Measurements from ENCODE around the gene PNO1.
"Not testable (repeated sequence)": the region's sequence is repeated elsewhere in the genome, so short reads cannot be mapped to it uniquely, and the experiment has no call there.

PNO1 gene

GRCh38 chr2:68171684-68172083, 14.0 kb downstream of the PNO1 start:
- H3K27me3 Mint-ChIP-seq: no peaks in the 10 kb centered on the region
- H3K27ac Mint-ChIP-seq: no peak overlapping the region
- H3K4me1 Mint-ChIP-seq: peaks cover 10% of the 10 kb centered on the region
- no peaks in the 10 kb centered on the region for H3K9me3 Mint-ChIP-seq
- H3K36me3 Mint-ChIP-seq: peaks cover 19% of the 10 kb centered on the region
- DNase-seq: no peak
- no peak overlapping the region for H3K4me3 Mint-ChIP-seq
- CTCF ChIA-PET: no interaction called here

GRCh38 chr2:68172521-68172920, 14.8 kb downstream of the PNO1 start:
- Mint-ChIP-seq H3K27ac (no peak overlapping the region), H3K36me3 (peaks cover 22% of the 10 kb centered on the region), H3K4me1 (peaks cover 10% of the 10 kb centered on the region), H3K27me3 (no peaks in the 10 kb centered on the region), H3K9me3 (no peaks in the 10 kb centered on the region), H3K4me3 (no peak overlapping the region)
- no peak for DNase-seq
- CTCF ChIA-PET: no interaction called here

GRCh38 chr2:68172990-68173700, 15.5 kb downstream of the PNO1 start:
- Mint-ChIP-seq H3K4me1 (peaks cover 10% of the 10 kb centered on the region), H3K9me3 (no peaks in the 10 kb centered on the region), H3K27ac (peak overlapping the region; percentile 13), H3K4me3 (no peak overlapping the region), H3K36me3 (peaks cover 22% of the 10 kb centered on the region), H3K27me3 (no peaks in the 10 kb centered on the region)
- DNase-seq: no peak
- CTCF ChIA-PET: interaction anchor here (0.5 kb wide), 1 partner anchor 30 kb away, joined by 4 read pairs; no protein-coding TSS in a partner anchor

- CTCF ChIA-PET: interaction anchor here (1.3 to 2.1 kb wide), 2 partner anchors 10 to 53 kb away, joined by 4 to 12 read pairs; no protein-coding TSS in a partner anchor
- not testable (repeated sequence) for H3K4me3 Mint-ChIP-seq, H3K27ac Mint-ChIP-seq, H3K27me3 Mint-ChIP-seq, H3K4me1 Mint-ChIP-seq, H3K9me3 Mint-ChIP-seq, DNase-seq
- peaks cover 22% of the 10 kb centered on the region for H3K36me3 Mint-ChIP-seq
These were observed 17.5 kb downstream of the PNO1 start for GRCh38 chr2:68175210-68175609.

GRCh38 chr2:68176657-68177056, 19.0 kb downstream of the PNO1 start:
- no peak overlapping the region for H3K27ac Mint-ChIP-seq
- peaks cover 25% of the 10 kb centered on the region for H3K36me3 Mint-ChIP-seq
- CTCF ChIA-PET: interaction anchor here (1.9 kb wide), 1 partner anchor 9 kb away, joined by 5 read pairs; no protein-coding TSS in a partner anchor
- peaks cover 10% of the 10 kb centered on the region for H3K4me1 Mint-ChIP-seq
- no peaks in the 10 kb centered on the region for H3K9me3 Mint-ChIP-seq
- no peak for DNase-seq
- no peak overlapping the region for H3K4me3 Mint-ChIP-seq
- H3K27me3 Mint-ChIP-seq: no peaks in the 10 kb centered on the region

GRCh38 chr2:68177541-68177940, 19.9 kb downstream of the PNO1 start:
- DNase-seq: no peak

GRCh38 chr2:68178432-68178831, 20.7 kb downstream of the PNO1 start:
- CTCF ChIA-PET: interaction anchor here (1.9 kb wide), 1 partner anchor 7 kb away, joined by 5 read pairs; no protein-coding TSS in a partner anchor
- DNase-seq: no peak
- no peak overlapping the region for H3K27ac Mint-ChIP-seq
- H3K4me1 Mint-ChIP-seq: peaks cover 5% of the 10 kb centered on the region
- H3K9me3 Mint-ChIP-seq: no peaks in the 10 kb centered on the region
- H3K4me3 Mint-ChIP-seq: no peak overlapping the region
- peaks cover 31% of the 10 kb centered on the region for H3K36me3 Mint-ChIP-seq
- H3K27me3 Mint-ChIP-seq: no peaks in the 10 kb centered on the region

More at GRCh38 chr2:68177541-68177940, 19.9 kb downstream of the PNO1 start:
- CTCF ChIA-PET: interaction anchor here (1.9 kb wide), 1 partner anchor 8 kb away, joined by 5 read pairs; no protein-coding TSS in a partner anchor
- no peaks in the 10 kb centered on the region for H3K27me3 Mint-ChIP-seq
- H3K4me1 Mint-ChIP-seq: peaks cover 10% of the 10 kb centered on the region
- H3K36me3 Mint-ChIP-seq: peaks cover 32% of the 10 kb centered on the region
- H3K9me3 Mint-ChIP-seq: no peaks in the 10 kb centered on the region
- no peak overlapping the region for H3K4me3 Mint-ChIP-seq
- H3K27ac Mint-ChIP-seq: no peak overlapping the region

GRCh38 chr2:68178954-68179627, 21.4 kb downstream of the PNO1 start:
- Mint-ChIP-seq H3K4me3 (no peak overlapping the region), H3K27ac (no peak overlapping the region), H3K9me3 (no peaks in the 10 kb centered on the region), H3K36me3 (peaks cover 29% of the 10 kb centered on the region), H3K27me3 (no peaks in the 10 kb centered on the region), H3K4me1 (no peaks in the 10 kb centered on the region)
- CTCF ChIA-PET: no interaction called here
- no peak for DNase-seq

- Mint-ChIP-seq H3K27me3 (no peaks in the 10 kb centered on the region), H3K4me3 (no peak overlapping the region), H3K4me1 (no peaks in the 10 kb centered on the region), H3K9me3 (no peaks in the 10 kb centered on the region), H3K36me3 (peaks cover 34% of the 10 kb centered on the region), H3K27ac (no peak overlapping the region)
- no peak for DNase-seq
- CTCF ChIA-PET: interaction anchor here (1.5 to 2.5 kb wide), 2 partner anchors 61 to 100 kb away, joined by 3 to 9 read pairs; no protein-coding TSS in a partner anchor
These were observed 25.2 kb downstream of the PNO1 start for GRCh38 chr2:68182902-68183301.

- Mint-ChIP-seq H3K36me3 (peaks cover 29% of the 10 kb centered on the region), H3K4me3 (no peak overlapping the region), H3K9me3 (no peaks in the 10 kb centered on the region), H3K27me3 (no peaks in the 10 kb centered on the region), H3K4me1 (peaks cover 12% of the 10 kb centered on the region), H3K27ac (peak overlapping the region; percentile 42)
- peak; percentile 67 for DNase-seq
- CTCF ChIA-PET: interaction anchor here (0.6 to 3.5 kb wide), 12 partner anchors 8 to 99 kb away, joined by 3 to 12 read pairs (median 5); partner anchors contain the start of gene PNO1
These were observed 28.0 kb downstream of the PNO1 start for GRCh38 chr2:68185541-68186164.

- Mint-ChIP-seq H3K27ac (peak overlapping the region; percentile 3), H3K4me1 (peaks cover 13% of the 10 kb centered on the region), H3K4me3 (no peak overlapping the region), H3K36me3 (peaks cover 20% of the 10 kb centered on the region), H3K27me3 (no peaks in the 10 kb centered on the region), H3K9me3 (no peaks in the 10 kb centered on the region)
- no peak for DNase-seq
- CTCF ChIA-PET: interaction anchor here (3.5 kb wide), 1 partner anchor 12 kb away, joined by 12 read pairs; no protein-coding TSS in a partner anchor
These were observed 29.6 kb downstream of the PNO1 start for GRCh38 chr2:68187329-68187728.

GRCh38 chr2:68188831-68189230, 31.1 kb downstream of the PNO1 start:
- Mint-ChIP-seq H3K4me1 (peaks cover 16% of the 10 kb centered on the region), H3K27me3 (no peaks in the 10 kb centered on the region), H3K9me3 (no peaks in the 10 kb centered on the region), H3K36me3 (peaks cover 15% of the 10 kb centered on the region), H3K4me3 (no peak overlapping the region), H3K27ac (no peak overlapping the region)
- CTCF ChIA-PET: interaction anchor here (1.0 to 3.6 kb wide), 3 partner anchors 31 to 67 kb away, joined by 3 to 11 read pairs (median 4); partner anchors contain the start of gene PNO1
- DNase-seq: no peak

GRCh38 chr2:68189991-68190784, 32.5 kb downstream of the PNO1 start:
- peaks cover 9% of the 10 kb centered on the region for H3K36me3 Mint-ChIP-seq
- peak overlapping the region; percentile 58 for H3K27ac Mint-ChIP-seq
- no peaks in the 10 kb centered on the region for H3K9me3 Mint-ChIP-seq
- peaks cover 16% of the 10 kb centered on the region for H3K4me1 Mint-ChIP-seq
- CTCF ChIA-PET: interaction anchor here (3.6 kb wide), 1 partner anchor 68 kb away, joined by 11 read pairs; no protein-coding TSS in a partner anchor
- H3K27me3 Mint-ChIP-seq: no peaks in the 10 kb centered on the region
- H3K4me3 Mint-ChIP-seq: no peak overlapping the region
- DNase-seq: no peak
